K562 (cell line): Measurements from ENCODE around the gene ZNF429. TPM values are rescaled to one million over a fixed set of nuclear protein-coding genes. Genes with fewer than 3 reads are reported as not detected.

Source experiments
- ATAC-seq: fragments of 200-7000 bp; cut with Tn5 transposase; 3 replicates; pipeline ENCODE4 v1.9.1; 2020; ENCODE audit warnings: moderate library complexity
- BruUV-seq: library from RNA; stranded (reverse); fragments of 400-500 nt; replicated peaks from 2 replicates; lab custom pipeline; 2021; lab: Mats Ljungman, UMichigan
- CTCF ChIA-PET: fragments of 300-600 bp; formaldehyde crosslinking; extraction: SDS; loops from one replicate; lab custom pipeline; 2021; ENCODE audit warnings: low intra/inter-chr PET ratio; lab: Yijun Ruan, JAX
- POLR2A ChIA-PET: fragments of 300-600, 350-650 bp; sonication (Branson Sonifier 250); formaldehyde crosslinking; extraction: SDS; loops from one replicate; lab custom pipeline; 2021; ENCODE audit warnings: antibody characterized with exemption, inconsistent platforms; lab: Yijun Ruan, JAX
- DNase-seq, 4 experiments: peaks; one replicate each; pipeline versions ENCODE4 v3.0.0 to v3.0.0-alpha.2; 2011 to 2018; ENCODE audit warnings: low spot score in 3 of 4, mixed read lengths in 3 of 4; ENCODE audit errors: extremely low read depth in 1 of 4
- FAIRE-seq: peaks from 2 replicates; lab custom pipeline; 2011; peaks lifted over from hg19 to GRCh38; lab: Jason Lieb, UNC
- H2AFZ ChIP-seq: 2 replicates; pipeline ENCODE4 v1.6.0; 2011; ENCODE audit warnings: low read depth, low read length, control low read depth, inconsistent platforms
- H3K27ac ChIP-seq: fragments of 200-600 bp; 3 replicates; pipeline ENCODE4 v1.8.0; 2011; ENCODE audit warnings: low read depth, mild to moderate bottlenecking, control low read depth, inconsistent platforms, low read length, moderate library complexity, mixed read lengths; ENCODE audit errors: extremely low read depth
- H3K27me3 ChIP-seq, 2 experiments: fragments of 300-600 bp in 1 of 2; 2 replicates in 1 of 2; 3 replicates in 1 of 2; pipeline versions ENCODE4 v1.6.0 to v1.8.0; 2011; ENCODE audit warnings: inconsistent platforms in 2 of 2, low read length in 2 of 2, mild to moderate bottlenecking in 1 of 2, mixed read lengths in 1 of 2, moderate library complexity in 1 of 2; ENCODE audit not compliant: control insufficient read depth in 2 of 2, insufficient read depth in 2 of 2
- H3K36me3 ChIP-seq: fragments of 300-600 bp; 3 replicates; pipeline ENCODE4 v1.8.0; 2011; ENCODE audit warnings: mild to moderate bottlenecking, low read length, inconsistent platforms; ENCODE audit not compliant: control insufficient read depth, insufficient read depth
- H3K4me1 ChIP-seq, 2 experiments: fragments of 200-600 bp in 1 of 2; replicated peaks in 1 of 2; 2 replicates in 1 of 2; 3 replicates in 1 of 2; pipeline versions ENCODE4 v1.5.1 to v1.8.0; 2011; ENCODE audit warnings: inconsistent platforms in 2 of 2, low read length in 2 of 2, mild to moderate bottlenecking in 1 of 2, mixed read lengths in 1 of 2, moderate library complexity in 1 of 2; ENCODE audit not compliant: control insufficient read depth in 2 of 2, insufficient read depth in 2 of 2
- H3K4me2 ChIP-seq: 2 replicates; pipeline ENCODE4 v1.6.1; 2011; ENCODE audit warnings: low read length, control low read depth, inconsistent platforms, mixed read lengths; ENCODE audit not compliant: insufficient read depth
- H3K4me3 ChIP-seq: fragments of 200-600 bp; sonication (generic), shearing (Covaris generic); 2 replicates; pipeline ENCODE4 v1.5.1; 2016; ENCODE audit warnings: control low read depth, inconsistent platforms
- H3K79me2 ChIP-seq: fragments of 200-600 bp; 3 replicates; pipeline ENCODE4 v1.8.0; 2011; ENCODE audit warnings: low read length, inconsistent platforms; ENCODE audit not compliant: control insufficient read depth, insufficient read depth
- H3K9ac ChIP-seq, 2 experiments: 2 replicates each; pipeline versions ENCODE4 v1.6.0 to v1.6.1; 2011; ENCODE audit warnings: low read depth in 2 of 2, low read length in 2 of 2, control low read depth in 1 of 2, inconsistent platforms in 1 of 2, mild to moderate bottlenecking in 1 of 2, mixed read lengths in 1 of 2; ENCODE audit not compliant: insufficient read depth in 1 of 2
- H3K9me1 ChIP-seq: one replicate; pipeline ENCODE4 v1.6.0; 2011; ENCODE audit warnings: inconsistent platforms, mild to moderate bottlenecking, low read length, moderate library complexity; ENCODE audit not compliant: control insufficient read depth, insufficient read depth
- H3K9me3 ChIP-seq: replicated peaks from 2 replicates; pipeline ENCODE4 v1.5.1; 2011; ENCODE audit warnings: low read depth, low read length, inconsistent platforms; ENCODE audit not compliant: control insufficient read depth, insufficient read depth
- H4K20me1 ChIP-seq: replicated peaks from 2 replicates; pipeline ENCODE4 v1.6.1; 2011; ENCODE audit warnings: low read length, inconsistent platforms, mixed read lengths; ENCODE audit not compliant: control insufficient read depth, insufficient read depth
- CBX5 ChIP-seq: IDR thresholded peaks from 2 replicates; pipeline ENCODE4 v1.6.1; 2014; ENCODE audit warnings: low read depth, borderline replicate concordance
- CEBPZ ChIP-seq: fragments of 150-350 bp; IDR thresholded peaks from 2 replicates; pipeline ENCODE4 v1.6.1; 2014; ENCODE audit warnings: low read depth, mild to moderate bottlenecking, low read length, borderline replicate concordance
- EGR1 ChIP-seq: fragments of 450-650 bp; conservative IDR thresholded peaks from 2 replicates; pipeline ENCODE4 v1.6.1; 2017; ENCODE audit warnings: mild to moderate bottlenecking
- ETV6 ChIP-seq, 3 experiments: fragments of 150-350 bp in 1 of 3; sonication (generic) in 1 of 3; formaldehyde crosslinking in 1 of 3; IDR thresholded peaks; 2 replicates each; pipeline versions ENCODE4 v1.6.1 to v1.8.0; 2014 to 2022; ENCODE audit warnings: borderline replicate concordance in 2 of 3, low read depth in 2 of 3, antibody characterized with exemption in 1 of 3, low read length in 1 of 3, mild to moderate bottlenecking in 1 of 3, missing genetic modification reagents in 1 of 3
- HDGF ChIP-seq: fragments of 450-650 bp; IDR thresholded peaks from 2 replicates; pipeline ENCODE4 v1.6.1; 2016
- TRIM24 ChIP-seq, 2 experiments: fragments of 450-650 bp; IDR thresholded peaks; 2 replicates each; pipeline ENCODE4 v1.6.1; 2016
- U2AF1 ChIP-seq: fragments of 200-400 bp; formaldehyde crosslinking; optimal IDR thresholded peaks from 2 replicates; pipeline ENCODE3; 2017; ENCODE audit warnings: mild to moderate bottlenecking, low read depth, low read length, moderate library complexity
- ZBTB8A ChIP-seq: fragments of 450-650 bp; IDR thresholded peaks from 2 replicates; pipeline ENCODE4 v1.6.1; 2018; ENCODE audit warnings: mild to moderate bottlenecking, moderate library complexity; ENCODE audit not compliant: partially characterized antibody
- ZKSCAN3 ChIP-seq: fragments of 250-450 bp; sonication (Bioruptor Pico); IDR thresholded peaks from 2 replicates; pipeline ENCODE4 v1.4.0; 2020
- ZNF143 ChIP-seq: sonication (generic); formaldehyde crosslinking; IDR thresholded peaks from 2 replicates; pipeline ENCODE4 v1.9.0; 2022; ENCODE audit warnings: mild to moderate bottlenecking, missing genetic modification reagents
- ZNF280B ChIP-seq: fragments of 250-450 bp; sonication (Bioruptor Pico); IDR thresholded peaks from 2 replicates; pipeline ENCODE4 v1.5.1; 2021; ENCODE audit warnings: mild to moderate bottlenecking
- WGBS: fragments of 100-300 bp; shearing (Covaris generic); methylation state at CpG from one replicate; pipeline ENCODE4 v1.1.6; 2016; ENCODE audit warnings: low coverage, mixed read lengths; ENCODE audit not compliant: insufficient coverage; ENCODE audit errors: missing lambda C conversion rate; 5-methylcytosine and 5-hydroxymethylcytosine counted together
- in situ Hi-C: fragments of 300-500 bp; cut with MboI; formaldehyde crosslinking; loops from 4 replicates; pipeline ENCODE4 v1.15.0; 2018; ENCODE audit warnings: inconsistent platforms, mixed read lengths
- intact Hi-C: fragments of 100-400 bp; cut with micrococcal nuclease; formaldehyde crosslinking; loops from 2 replicates; pipeline ENCODE4 v1.14.2; 2022
- polyA plus RNA-seq, 8 experiments: library from polyadenylated mRNA; depleted of rRNA in 4 of 8; stranded (reverse) in 5 of 8; unstranded in 3 of 8; fragments of >200 nt; fragmentation: Nextera tagmentation in 2 of 8; fragmentation: Illumina TruSeq in 1 of 8; extraction: Ambion mirVana in 2 of 8; extraction: Trizol in 1 of 8; gene quantifications; 2 replicates each; pipeline versions ENCODE4 v1.2.1 to v1.2.3, GENCODE V29; 2011 to 2014; ENCODE audit warnings: inconsistent platforms in 1 of 8, missing spikeins in 1 of 8
- total RNA-seq, 7 experiments: library from RNA; depleted of rRNA in 6 of 7; stranded (reverse); fragments of >200 nt in 6 of 7; fragmentation: Illumina TruSeq in 2 of 7; extraction: Trizol in 2 of 7; gene quantifications; 2 replicates each; pipeline versions ENCODE4 v1.2.1 to v1.2.3, GENCODE V29; 2011 to 2021; ENCODE audit warnings: low replicate concordance in 1 of 7

Gene ZNF429
- total and polyA plus RNA-seq, 9 of the 15 experiments (the other 6 are each of a cell fraction or from before 2014, with no cell fraction given) = 11.4 to 24.5 (median 16.3) TPM

- H2AFZ ChIP-seq = no peak overlapping the region
- intact Hi-C loops (no loop called here), in situ Hi-C loops (no loop called here)
- H3K36me3 ChIP-seq = peaks cover under 1% of the 10 kb centered on the region; the same call in 1 of the 3 replicates
- H3K27me3 ChIP-seq = no peaks in the 10 kb centered on the region
- H3K9me3 ChIP-seq = peaks cover 4% of the 10 kb centered on the region
- ChIA-PET CTCF (no interaction called here), POLR2A (interaction anchor here (0.6 to 2.2 kb wide), 2 partner anchors 11 to 95 kb away, joined by 3 to 7 read pairs; no protein-coding TSS in a partner anchor)
- no TSS peak for BruUV-seq
- H3K4me2 ChIP-seq = no peak overlapping the region
- WGBS = 11% methylated on average over 1 of the region's 2 CpGs
- no peak for FAIRE-seq
- no peak overlapping the region for H3K27ac ChIP-seq
- H3K9ac ChIP-seq = no peak overlapping the region
- DNase-seq = no peak
- no peak overlapping the region for H3K4me3 ChIP-seq
- peak; percentile 55; the same call in 2 of the 3 replicates for ATAC-seq
- no peaks in the 10 kb centered on the region for H4K20me1 ChIP-seq
- H3K9me1 ChIP-seq = no peaks in the 10 kb centered on the region
- H3K79me2 ChIP-seq = peaks cover 18% of the 10 kb centered on the region
- peaks cover 0 to 3% of the 10 kb centered on the region in 2 experiments; a peak in 2 of 5 replicates for H3K4me1 ChIP-seq
- TF ChIP-seq EGR1 (peak; percentile 54), ZBTB8A (no peak)
- TF ChIP-seq, all 486 proteins: peak for 1
Measured at GRCh38 chr19:21513651-21514050, 8.2 kb downstream of the ZNF429 start.

GRCh38 chr19:21519488-21519887 lies 14.1 kb downstream of the ZNF429 start:
- 94% methylated on average over 2 of the region's 2 CpGs for WGBS
- no peak overlapping the region for H3K4me2 ChIP-seq
- H3K36me3 ChIP-seq = peaks cover 25% of the 10 kb centered on the region; the same call in 2 of the 3 replicates
- no peak for DNase-seq
- H2AFZ ChIP-seq = no peak overlapping the region
- no TSS peak for BruUV-seq
- ChIA-PET POLR2A (no interaction called here), CTCF (no interaction called here)
- no peaks in the 10 kb centered on the region for H4K20me1 ChIP-seq
- no peak overlapping the region for H3K4me3 ChIP-seq
- H3K27ac ChIP-seq = no peak overlapping the region
- peaks cover 19% of the 10 kb centered on the region for H3K79me2 ChIP-seq
- no peaks in the 10 kb centered on the region; a peak in 1 of 5 replicates for H3K4me1 ChIP-seq
- ATAC-seq = no peak
- no peak overlapping the region for H3K9ac ChIP-seq
- no peaks in the 10 kb centered on the region for H3K9me1 ChIP-seq
- intact Hi-C loops (no loop called here), in situ Hi-C loops (no loop called here)
- H3K9me3 ChIP-seq = peaks cover 17% of the 10 kb centered on the region
- no peaks in the 10 kb centered on the region for H3K27me3 ChIP-seq
- no peak for FAIRE-seq
- TF ChIP-seq U2AF1 = no peak
- TF ChIP-seq CEBPZ = peak; percentile 40; the same call in 1 of the 2 replicates
- TF ChIP-seq TRIM24 (IDR thresholded peaks at IDR 0.05) = peak; percentile 36 to 66; a peak in 2 of 4 replicates
- peak; percentile 90 for TF ChIP-seq CBX5
- no peak for TF ChIP-seq ETV6 (IDR thresholded peaks at IDR 0.05; ENCODE audit: borderline replicate concordance in 1 of 2, low read depth in 2 of 2, low read length in 1 of 2)
- no peak for TF ChIP-seq ETV6 (CRISPR knock-in tag; IDR thresholded peaks at IDR 0.05; ENCODE audit: borderline replicate concordance)
- peak; percentile 59; the same call in 1 of the 2 replicates for TF ChIP-seq ZNF280B (CRISPR knock-in tag)
- no peak for TF ChIP-seq ZKSCAN3 (CRISPR knock-in tag)
- TF ChIP-seq ZNF143 (CRISPR knock-in tag) = no peak
- no peak for TF ChIP-seq HDGF
